ENCODE results near the gene INO80.

Gene INO80

GRCh38 chr15:40929660-40930429 lies 186.2 kb downstream of the INO80 start:
- Histone ChIP-seq H3K9me3 (ENCODE audit: control insufficient read depth in 2 of 2, low read length in 2 of 2) (no peaks in the 10 kb centered on the region), H3K27me3 (ENCODE audit: control insufficient read depth in 1 of 2, insufficient read depth in 2 of 2, low read length in 2 of 2) (peaks cover 59 to 89% of the 10 kb centered on the region in 2 donors), H3K36me3 (ENCODE audit: control insufficient read depth in 2 of 2, insufficient read depth in 2 of 2, low read length in 2 of 2) (no peaks in the 10 kb centered on the region), H3K27ac (ENCODE audit: low read length) (no peak overlapping the region), H3K4me3 (ENCODE audit: low read length in 2 of 2) (peak overlapping the region; percentile 62 to 76), H3K9ac (ENCODE audit: low read length in 2 of 2) (peak overlapping the region in 1 of 2 donors; percentile 33), H3K4me1 (ENCODE audit: control insufficient read depth, insufficient read depth, low read length) (peaks cover 51% of the 10 kb centered on the region)

Data from stomach smooth muscle (tissue), 2 donors.